Activated CD4-positive, CD25-positive, alpha-beta regulatory T cell treated with anti-CD3 and anti-CD28 coated beads, Interleukin-2, amount 50 U/mL, for 24 hours (primary cell): ENCODE data around the gene SCGB3A2.
"Not testable (repeated sequence)": the region's sequence is repeated elsewhere in the genome, so short reads cannot be mapped to it uniquely, and the experiment has no call there.

Experiments
- ATAC-seq, 2 donors: fragments of 150-1000 bp; cut with Tn5 transposase; one replicate each; pipeline ENCODE4 v1.10.0; 2021; ENCODE audit warnings: mild to moderate bottlenecking in 1 of 2, moderate library complexity in 1 of 2

The SCGB3A2 gene

DNA sequence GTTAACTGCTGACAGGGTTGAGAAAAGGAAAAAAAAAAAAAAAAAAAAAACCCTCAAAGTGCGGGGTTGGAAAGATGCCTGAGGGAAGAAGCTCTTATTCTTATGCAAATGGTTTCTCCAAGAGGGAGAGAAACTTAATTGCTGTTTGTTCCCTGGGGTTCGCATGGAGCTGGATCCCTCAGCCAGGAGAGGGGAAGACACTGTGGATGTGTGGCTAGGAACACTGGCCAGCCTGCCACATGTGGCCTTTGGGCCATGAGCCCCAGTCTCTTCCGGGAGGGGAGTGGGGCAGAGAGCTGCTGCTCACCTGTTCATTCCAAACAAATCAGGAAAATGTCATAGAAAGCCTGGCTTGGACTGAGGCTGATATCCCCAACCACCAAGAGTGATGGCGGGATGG, 9.4 kb upstream of the SCGB3A2 start:
- no peak for ATAC-seq

- not testable (repeated sequence) for ATAC-seq
Observed at GRCh38 chr5:147869892-147870291, 8.6 kb upstream of the SCGB3A2 start.

DNA sequence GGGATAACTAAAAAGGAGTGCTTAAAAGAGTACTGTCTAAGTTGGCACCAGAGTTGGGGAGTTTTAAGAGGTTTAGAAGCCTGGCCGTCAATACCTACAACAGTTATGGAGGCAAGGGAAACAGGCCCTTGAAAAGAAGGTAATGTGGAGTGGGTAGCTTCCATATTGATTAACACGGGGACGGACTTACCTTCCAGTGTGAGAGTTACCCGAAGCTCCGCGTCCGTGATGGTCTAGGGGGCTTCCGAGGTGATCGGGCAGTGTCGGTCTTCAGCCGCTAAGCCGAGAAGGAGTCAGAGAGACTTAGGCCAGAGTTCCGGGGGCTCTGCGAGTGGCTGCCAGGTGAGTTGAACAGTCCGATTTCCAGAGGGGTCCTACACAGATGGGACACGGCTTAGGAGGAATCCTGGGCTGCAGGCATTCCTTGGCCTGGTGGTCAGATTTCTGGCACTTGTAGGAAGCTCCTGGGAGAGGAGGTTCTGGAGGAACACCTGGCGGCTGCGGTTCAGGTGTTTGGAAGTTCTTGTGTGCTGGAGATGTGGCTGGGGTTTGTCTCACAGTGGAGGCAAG, 6.4 kb upstream of the SCGB3A2 start:
- ATAC-seq: not testable (repeated sequence)

DNA sequence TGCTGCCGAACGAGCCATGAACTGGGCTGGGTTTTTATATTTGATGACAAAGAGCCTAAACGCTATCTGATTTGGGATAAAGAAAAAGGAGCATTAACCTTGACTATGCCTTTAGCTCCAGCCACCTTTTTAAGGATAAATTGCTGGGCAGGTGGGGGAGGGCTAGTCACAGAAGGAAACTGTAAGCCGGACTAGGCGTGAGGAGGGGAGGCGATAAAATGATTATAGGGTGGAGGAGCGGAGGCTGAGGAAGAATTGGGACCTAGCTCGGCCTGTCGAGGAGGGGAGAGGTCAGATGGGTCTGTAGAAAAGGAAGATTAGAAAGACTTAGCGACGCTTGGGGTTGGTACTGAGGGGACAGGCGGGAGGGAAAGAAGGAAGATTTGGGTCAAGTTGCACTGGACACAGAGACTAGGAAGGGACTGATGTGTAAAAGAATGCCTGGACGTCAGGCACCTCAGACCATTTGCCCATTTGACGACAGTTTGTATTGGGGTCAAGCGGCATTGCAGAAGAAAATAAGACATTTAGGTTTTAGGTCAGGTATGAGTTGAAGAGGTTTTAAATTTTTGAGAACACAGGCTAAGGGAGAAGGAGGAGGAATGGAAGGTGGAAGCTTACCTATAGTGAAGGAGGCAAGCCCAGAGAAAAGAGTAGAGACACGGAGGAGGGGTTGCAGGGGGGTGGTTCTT, 5.6 kb upstream of the SCGB3A2 start:
- ATAC-seq: not testable (repeated sequence)

DNA sequence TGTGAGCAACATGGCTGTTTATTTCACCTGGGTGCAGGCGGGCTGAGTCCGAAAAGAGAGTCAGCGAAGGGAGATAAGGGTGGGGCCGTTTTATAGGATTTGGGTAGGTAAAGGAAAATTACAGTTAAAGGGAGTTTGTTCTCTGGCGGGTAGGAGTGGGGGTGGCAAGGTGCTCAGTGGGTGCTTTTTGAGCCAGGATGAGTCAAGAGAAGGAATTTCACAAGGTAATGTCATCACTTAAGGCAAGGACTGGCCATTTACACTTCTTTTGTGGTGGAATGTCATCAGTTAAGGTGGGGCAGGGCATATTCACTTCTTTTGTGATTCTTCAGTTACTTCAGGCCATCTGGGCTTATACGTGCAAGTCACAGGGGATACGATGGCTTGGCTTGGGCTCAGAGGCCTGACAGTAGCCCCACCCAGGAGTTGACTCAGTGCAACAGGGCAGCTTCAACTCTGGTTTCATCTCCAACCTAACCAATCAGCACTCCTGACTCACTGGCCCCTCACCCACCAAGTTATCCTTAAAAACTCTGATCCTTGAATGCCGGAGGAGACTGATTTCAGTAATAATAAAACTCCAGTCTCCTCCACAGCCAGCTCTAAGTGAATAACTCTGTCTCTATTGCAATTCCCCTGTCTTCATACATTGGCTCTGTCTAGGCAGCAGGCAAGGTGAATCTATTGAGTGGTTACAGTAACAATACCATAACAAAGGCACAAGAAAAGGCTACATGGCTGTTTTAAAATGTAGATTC, 4.2 kb upstream of the SCGB3A2 start:
- not testable (repeated sequence) for ATAC-seq

DNA sequence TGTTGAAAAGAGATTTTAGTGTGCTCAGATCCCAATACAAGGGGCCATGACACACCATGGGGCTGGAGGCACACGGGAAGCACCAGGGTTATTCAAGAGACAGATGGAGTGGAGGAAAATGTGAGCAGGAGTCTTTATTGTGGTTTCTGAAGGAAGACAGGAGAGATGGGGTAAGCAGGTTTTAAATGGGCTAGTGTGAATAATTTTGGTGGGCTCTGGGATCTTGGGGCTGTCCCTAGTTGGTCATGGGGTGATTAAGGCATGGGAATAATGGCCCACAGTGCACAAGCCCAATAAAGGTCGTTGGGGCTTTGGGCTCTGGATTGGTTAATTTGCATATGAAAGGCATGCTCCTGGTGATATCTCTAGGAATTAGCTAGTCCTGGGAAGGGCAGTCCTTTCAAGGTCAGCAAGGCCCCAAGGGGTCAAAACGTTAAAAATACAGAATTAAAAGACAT, 3.6 kb upstream of the SCGB3A2 start:
- ATAC-seq: no peak

- no peak for ATAC-seq
Observed at GRCh38 chr5:147876141-147876540, 2.4 kb upstream of the SCGB3A2 start.

- ATAC-seq: no peak
Observed at GRCh38 chr5:147876626-147877025, 1.9 kb upstream of the SCGB3A2 start.

- no peak for ATAC-seq
Observed at GRCh38 chr5:147879784-147880183, 1.3 kb downstream of the SCGB3A2 start.

GRCh38 chr5:147880487-147880886, 2.0 kb downstream of the SCGB3A2 start:
- no peak for ATAC-seq

DNA sequence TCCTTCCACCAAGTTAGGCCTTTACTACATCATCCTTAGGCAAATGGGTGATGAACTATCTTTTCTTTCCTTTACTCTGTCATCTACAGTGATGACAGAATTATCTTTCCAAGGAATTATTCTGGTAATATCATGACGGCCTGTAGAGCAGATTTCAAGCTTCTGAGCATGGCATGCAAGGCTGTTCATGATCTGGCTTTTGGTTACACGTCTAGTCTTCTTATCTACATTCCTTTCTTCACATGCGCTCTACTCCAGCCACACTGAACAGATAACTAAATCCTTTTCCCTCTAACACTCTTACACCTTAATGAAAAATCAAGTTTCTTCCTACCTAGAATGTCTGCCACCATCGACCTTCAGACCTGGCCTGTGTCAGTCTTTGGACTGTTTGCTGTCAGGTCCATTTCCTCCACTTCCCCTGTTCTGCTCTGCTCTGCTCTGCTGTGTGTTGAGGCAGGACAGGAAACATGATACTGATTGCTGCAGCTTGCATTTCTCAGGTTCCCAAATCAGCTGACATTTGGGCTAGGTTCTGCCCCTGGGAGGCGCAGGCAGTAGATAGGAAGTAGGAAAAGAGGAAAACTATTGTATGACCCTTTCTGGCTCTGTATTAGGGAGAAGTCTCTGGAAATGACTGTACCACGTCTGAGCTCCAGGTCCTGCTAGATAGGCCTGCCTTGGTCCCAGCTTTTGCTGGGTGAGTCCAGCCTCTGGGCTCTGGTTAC, 4.2 kb downstream of the SCGB3A2 start:
- no peak for ATAC-seq

DNA sequence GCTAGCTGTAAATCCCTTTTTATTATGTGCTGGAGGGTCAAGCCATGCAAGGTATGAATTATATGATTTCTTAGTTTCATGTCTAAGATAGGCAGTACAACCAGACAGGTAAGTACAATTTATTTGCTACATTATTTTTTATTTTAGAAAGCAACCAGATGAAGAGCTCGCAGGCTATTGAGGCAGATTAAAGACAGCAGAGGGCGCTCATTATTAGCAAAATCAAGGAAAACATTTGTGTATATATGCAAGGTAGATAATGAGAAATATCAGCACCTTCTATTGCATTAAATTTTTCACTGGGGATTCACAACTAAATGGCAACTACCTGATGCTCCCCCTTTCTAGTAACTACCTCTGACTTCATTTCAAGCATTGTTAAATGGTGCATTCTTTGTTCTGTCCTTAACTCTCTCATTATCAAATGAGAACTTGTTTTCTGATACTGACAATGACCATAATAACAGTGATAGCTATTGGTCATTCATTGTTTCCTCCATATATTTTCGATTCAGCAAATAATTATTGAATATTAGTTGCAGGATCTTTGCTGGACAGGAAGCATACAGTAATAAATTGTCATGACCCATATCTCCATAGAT, 8.6 kb downstream of the SCGB3A2 start:
- no peak for ATAC-seq

DNA sequence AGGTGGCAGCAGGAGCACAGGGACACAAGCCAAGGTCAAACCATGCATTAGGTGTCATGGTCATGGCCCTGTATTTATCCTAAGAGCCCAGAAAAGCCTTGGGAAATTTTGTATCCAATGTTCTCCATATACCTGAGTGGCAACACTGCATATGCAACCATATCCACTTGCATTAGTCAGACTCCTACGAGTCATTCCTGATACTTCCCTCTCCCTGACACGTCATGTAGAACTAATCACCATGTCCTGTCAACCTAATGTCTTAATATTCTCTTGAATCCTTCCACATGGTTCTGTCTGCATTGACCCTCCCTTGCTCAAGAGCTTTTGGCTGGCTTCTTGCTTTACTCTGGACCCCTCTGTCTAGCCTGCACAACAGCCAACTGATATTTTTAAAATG, 9.4 kb downstream of the SCGB3A2 start:
- ATAC-seq: no peak

GRCh38 chr5:147892696-147893296, 14.3 kb downstream of the SCGB3A2 start:
- no peak for ATAC-seq

DNA sequence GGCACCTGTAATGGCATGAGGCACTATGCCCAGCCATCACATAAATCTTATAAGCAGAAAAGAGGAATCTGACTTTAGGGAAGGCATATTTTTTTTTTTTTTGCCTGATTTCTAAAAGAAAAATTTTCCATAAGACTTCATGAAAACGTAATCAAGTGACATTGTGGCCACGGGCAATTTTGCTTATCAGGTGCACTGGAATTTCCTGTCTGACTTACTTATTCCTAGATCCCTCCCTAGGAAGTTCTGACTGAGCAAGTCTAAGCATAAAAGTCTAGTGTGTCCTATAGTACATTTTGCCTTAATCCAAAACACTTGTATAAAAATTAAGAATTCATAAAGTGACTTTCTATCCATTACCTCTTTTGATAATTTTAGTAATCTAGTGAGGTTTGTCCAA, 15.3 kb downstream of the SCGB3A2 start:
- ATAC-seq: no peak

GRCh38 chr5:147895864-147896263, 17.4 kb downstream of the SCGB3A2 start:
- ATAC-seq: no peak

- ATAC-seq: no peak
Observed at GRCh38 chr5:147898875-147899401, 20.4 kb downstream of the SCGB3A2 start.

- ATAC-seq: no peak
Observed at GRCh38 chr5:147901599-147902039, 23.1 kb downstream of the SCGB3A2 start.

GRCh38 chr5:147902609-147903115, 24.2 kb downstream of the SCGB3A2 start:
- no peak for ATAC-seq

- no peak for ATAC-seq
Observed at GRCh38 chr5:147904110-147904509, 25.6 kb downstream of the SCGB3A2 start.

DNA sequence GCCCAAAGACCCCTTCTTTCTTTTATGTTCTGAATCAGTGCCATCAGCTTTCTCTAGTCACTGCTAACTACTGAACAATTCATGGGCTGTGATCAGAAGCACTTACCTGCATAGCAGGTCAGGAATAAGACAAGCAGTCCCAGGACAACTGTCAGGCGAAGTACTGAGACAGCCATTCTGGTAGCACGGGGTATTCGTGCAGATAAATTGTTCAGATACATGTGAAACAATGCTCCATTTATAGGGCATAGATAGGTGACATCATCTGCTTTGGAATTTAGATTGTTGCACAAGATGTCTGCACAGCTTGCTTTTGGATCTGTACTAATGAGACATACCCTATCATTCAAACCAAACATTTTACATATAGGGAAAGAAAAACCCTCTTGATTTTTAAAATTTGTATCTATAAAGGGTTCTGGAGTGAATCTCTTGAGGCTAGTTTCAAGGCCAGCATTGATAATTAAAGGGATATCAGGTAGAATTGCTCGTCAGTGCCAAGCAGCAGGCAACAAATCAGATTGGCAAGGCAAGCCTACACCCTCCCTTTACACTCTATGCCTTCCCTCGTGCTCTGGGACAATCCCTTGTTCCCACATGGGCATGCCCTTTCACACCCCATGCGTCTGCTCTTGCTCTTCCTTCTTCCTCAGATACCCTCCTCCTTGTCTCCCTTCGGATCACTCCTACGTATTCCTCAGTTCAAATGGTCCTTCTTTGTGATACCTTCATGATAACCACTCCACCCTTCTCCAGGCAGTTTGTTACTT, 28.0 kb downstream of the SCGB3A2 start, which contains the start of gene C5orf46:
Gene C5orf46, minus strand, starts transcription at position 213 of the 770 bp plus-strand sequence. Its CDS starts 37 bp downstream, at position 176.
- ATAC-seq: no peak
